ENCODE results near the gene IMPA2.

The IMPA2 gene

DNA sequence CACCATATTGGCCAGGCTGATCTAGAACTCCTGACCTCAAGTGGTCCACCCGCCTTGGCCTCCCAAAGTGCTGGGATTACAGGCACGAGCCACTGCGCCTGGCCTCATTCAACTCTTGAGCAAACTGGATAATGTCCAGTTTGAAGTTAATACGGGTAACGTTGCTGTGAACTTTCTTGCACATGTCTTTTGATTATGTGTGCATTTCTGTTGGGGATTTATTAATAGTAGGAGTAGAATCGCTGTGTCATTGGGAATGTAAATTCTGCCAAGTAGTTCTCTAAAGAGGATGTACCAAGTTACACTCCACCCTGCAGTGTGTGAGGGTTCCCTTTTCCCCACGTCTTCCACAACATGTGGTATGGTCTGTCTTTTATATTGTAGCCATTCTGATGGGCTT lies 6.2 kb downstream of the IMPA2 start:
- DNase-seq (ENCODE audit: insufficient read length, low spot score) = no peak
- FAIRE-seq = no peak

DNA sequence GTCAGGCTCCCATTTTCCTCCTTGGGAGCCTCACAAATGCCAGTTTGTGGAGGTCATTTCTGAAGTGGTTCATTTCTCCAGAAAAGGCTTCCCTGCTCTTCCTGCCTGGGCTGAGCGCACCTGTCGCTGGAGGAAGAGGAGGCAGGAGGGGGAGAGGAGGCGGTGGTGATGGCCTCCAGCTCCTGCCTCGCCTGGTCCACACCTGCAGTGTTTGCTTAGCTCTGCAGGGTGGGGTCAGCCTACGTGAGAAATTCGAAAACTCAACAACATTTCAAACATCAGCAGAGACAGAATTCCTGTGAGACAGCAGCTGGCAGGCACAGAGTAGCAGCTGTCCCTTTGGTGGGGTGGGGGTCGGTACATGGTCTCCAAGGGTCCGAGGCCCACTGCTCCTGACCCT lies 7.9 kb downstream of the IMPA2 start:
- DNase-seq (ENCODE audit: insufficient read length, low spot score) (no peak), FAIRE-seq (no peak)

DNA sequence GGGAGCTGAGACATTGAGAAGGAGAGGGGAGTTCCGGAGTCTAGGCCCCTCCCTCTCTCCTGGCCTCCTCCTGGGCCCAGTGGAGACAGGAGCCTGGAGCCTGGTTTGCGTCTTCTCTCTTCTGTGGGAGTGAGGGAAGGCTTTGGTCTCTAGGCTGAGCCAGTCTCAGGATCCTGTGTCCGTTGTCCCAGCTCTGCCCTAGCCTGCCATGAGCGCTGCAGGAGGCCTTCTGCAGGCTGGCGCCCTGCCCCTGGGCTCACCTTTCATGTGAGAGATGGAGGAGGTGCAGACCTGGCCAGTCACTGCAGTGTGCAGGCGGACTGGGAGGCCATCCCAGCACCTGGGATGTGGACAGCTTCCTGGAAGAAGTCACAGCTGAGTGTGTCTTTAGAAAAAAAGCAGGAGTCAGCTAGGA lies 8.7 kb downstream of the IMPA2 start:
- FAIRE-seq = no peak
- DNase-seq (ENCODE audit: insufficient read length, low spot score) = no peak

DNA sequence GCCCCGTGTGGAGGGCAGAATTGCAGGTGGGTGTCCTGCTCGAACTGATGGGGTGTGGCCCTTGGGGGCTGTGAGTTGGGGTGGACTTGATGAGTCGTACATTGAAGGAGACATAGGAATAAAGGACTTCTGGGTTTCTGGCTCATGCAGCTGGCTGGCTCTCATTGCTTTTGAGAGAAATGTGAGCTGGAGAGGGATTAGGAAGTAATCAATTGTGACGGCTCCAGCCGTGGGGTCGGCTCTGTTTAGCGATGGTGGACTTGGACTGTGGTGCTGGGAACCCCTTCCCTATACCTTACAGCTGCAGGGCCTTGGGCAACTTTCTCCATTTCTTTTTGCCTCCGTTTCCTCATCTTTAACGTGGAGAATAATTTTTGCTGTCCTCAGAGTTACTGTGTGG lies 9.2 kb downstream of the IMPA2 start:
- DNase-seq (ENCODE audit: insufficient read length, low spot score) = no peak
- no peak for FAIRE-seq

DNA sequence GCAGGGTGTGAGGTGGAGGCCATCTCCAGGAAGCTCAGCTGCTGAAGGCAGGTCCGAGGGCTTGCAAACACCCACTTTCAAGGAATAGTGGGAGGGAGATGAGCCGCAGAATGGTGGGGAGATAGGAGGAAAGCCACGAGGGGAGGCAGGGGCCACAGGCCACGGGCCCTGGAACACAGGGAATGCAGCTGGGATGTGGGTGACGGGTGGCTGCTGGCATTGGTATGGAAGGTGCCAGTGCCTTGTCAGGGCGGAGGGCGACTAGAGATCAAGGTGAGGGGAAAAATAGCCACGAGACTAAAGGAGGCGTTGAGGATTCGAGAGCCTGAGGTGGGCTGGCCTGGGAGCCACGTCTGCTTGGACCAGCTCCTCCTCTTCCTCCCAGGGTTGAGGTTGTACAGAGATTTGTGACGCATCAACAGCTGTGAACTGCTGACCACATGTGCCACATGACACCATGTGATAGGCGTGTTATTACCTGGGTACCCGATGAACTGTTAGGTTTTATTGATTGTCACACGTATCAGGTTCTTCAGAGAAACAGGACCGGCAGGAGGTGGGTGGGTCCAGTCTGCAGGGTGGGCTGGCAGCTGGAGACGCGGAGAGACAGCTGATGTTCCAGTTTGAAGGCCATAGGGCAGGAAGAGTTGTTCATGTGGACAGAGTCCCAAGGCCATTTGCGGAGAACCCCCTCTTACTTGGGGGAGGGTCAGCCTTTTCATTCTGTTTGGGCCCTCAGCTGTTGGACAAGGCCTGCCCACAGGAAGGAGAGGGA lies 9.9 kb downstream of the IMPA2 start:
- no peak for DNase-seq (ENCODE audit: insufficient read length, low spot score)
- FAIRE-seq = no peak

DNA sequence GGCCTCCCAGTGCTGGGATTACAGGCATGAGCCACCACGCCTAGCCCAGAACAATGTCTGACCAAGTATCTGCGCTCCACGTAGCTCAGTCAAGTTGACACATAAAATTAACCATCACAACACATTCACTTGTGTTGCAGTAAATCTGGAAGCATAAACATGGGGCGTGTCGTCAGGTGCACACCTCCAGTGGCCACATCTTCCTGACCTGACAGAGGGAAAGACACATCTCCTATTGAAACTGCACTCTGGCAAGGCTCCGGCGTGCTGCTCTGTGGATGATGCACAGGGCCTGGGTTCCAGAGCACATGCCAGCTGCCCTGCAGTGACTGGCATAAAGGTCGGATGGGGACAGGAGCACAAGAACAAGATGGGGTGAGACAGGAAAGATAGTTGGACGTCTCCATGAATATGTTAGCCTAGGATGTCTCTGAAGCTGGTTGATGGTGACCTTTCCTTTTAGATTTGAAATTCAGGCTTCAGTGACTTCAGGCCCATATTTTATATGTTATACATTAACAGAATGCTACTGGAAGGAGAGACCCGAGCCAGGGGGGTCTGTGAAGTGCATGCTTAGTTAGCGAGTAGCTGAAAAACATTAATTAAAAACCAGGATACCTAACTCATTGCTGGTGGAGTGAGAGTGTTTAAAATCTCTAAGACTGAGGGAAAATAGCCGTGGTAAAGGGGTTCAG lies 10.9 kb downstream of the IMPA2 start:
- FAIRE-seq (no peak), DNase-seq (ENCODE audit: insufficient read length, low spot score) (no peak)

DNA sequence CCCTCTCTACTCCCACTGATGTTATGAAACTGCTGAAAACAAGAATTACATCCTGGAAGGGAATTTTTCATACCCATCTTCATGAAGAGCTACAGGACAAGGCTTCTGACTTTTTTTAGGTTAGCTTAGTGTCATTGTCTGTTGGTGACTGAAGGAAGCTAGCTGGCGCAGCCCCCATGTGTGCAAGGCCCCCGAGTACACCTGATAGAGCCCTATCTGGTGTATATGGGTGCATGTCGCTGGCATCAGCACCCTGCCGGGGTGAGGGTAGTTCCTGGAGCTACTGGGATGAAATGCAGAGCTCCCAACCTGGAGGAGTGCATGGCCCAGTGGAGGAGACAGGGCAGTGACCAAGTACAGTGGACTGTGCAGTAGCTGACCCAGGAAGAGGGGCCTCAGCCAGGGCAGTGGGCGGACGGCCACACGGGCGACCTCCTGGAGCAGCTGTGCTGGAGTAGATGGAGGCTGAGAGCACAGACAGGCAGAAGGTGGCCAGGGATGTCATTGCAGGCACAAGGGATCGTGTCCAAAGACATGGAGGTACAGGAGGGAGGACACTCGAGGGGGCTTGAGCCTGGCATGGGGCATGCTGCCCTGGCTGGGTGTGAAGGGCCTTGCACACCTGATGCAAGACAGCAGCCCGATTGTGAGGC lies 12.1 kb downstream of the IMPA2 start:
- no peak for FAIRE-seq
- DNase-seq (ENCODE audit: insufficient read length, low spot score) = no peak

DNA sequence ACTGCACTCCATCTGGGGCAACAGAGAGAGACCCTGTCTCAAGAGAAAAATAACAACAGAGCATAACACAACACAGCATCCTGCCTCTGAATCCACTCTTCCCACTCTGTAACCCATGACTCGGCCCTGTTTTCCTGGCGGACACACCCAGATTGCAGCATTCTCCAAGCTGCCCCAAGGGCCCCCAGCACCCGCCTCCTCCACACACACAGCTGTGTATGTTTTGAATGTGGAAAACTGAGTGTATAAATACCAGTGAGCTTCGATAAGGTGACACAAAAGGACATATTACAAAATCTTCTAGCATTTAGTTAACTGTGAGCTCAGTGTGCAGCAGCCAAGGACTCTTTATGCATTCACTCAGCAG lies 13.0 kb downstream of the IMPA2 start:
- FAIRE-seq = no peak
- no peak for DNase-seq (ENCODE audit: insufficient read length, low spot score)

DNA sequence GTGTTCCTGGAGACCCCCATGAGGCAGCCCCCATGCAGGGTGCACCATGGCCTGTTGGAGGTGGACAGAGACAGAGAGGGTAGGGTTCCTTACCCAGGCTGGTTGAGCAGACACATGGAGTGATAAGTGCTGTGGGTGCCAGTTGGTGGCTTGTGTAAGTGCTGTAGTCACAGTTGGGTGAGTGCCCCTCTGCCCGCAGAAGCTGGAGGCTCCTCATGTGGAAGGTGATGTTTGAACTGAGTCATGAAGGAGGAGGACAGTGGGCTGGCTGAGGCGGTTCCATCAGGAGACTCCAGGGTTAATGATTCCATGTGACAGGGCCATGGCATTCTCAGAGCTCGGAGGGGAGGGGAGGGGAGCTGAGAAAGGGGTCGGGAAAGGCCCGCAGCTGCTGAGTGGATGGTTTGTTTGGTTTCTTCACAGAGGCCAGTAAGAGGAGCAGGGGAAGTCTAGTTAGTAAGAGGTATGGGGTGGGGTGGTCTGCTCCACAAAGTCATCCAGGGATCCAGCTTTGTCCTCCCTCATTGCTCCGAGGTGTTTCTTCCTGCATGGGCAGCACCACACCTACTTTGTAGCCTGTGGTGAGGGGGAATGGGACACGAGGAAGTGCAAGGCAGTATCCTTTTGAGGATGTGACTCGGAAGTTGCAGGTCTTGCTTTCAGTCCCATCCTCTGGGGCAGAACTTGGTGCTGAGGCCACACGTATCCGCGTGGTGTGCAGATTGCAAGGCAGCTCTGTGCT lies 13.6 kb downstream of the IMPA2 start:
- no peak for DNase-seq (ENCODE audit: insufficient read length, low spot score)
- FAIRE-seq = no peak

DNA sequence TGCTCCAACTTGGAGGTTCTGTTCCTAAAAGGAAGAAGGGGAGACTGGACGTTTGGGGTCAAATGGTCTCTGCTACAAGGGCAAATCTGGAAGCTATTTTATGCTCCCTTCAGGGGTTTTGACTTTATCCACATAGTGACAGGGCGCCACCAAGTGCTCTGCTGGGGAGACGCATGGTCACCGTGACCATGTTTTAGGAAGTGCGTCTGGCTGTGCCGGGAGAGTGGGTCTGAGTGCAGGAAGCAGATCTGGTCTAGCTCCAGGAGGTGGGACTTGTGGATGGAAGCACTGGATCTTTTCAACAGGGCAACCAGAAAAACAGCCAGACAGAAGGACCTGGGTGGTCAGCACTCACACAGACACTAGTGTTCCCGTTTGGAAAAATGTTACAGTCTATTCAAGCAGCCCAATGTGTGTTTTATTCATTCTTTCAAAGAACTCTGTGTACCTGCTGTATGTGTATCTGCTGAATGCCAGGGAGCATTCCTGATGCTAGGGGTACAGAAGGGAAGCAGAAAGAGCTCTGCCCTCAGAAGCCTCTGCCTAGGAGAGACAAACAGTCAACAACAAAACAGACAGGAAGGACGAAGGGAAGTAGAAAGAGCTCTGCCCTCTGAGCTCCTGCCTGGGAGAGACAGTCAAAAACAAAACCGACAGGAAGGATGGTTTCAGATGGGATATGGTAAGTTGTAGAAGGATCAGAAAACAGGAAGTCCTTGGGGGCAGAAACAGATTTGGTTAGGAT lies 14.3 kb downstream of the IMPA2 start:
- peak; percentile 70 for DNase-seq (ENCODE audit: insufficient read length, low spot score)
- FAIRE-seq = peak; percentile 86

DNA sequence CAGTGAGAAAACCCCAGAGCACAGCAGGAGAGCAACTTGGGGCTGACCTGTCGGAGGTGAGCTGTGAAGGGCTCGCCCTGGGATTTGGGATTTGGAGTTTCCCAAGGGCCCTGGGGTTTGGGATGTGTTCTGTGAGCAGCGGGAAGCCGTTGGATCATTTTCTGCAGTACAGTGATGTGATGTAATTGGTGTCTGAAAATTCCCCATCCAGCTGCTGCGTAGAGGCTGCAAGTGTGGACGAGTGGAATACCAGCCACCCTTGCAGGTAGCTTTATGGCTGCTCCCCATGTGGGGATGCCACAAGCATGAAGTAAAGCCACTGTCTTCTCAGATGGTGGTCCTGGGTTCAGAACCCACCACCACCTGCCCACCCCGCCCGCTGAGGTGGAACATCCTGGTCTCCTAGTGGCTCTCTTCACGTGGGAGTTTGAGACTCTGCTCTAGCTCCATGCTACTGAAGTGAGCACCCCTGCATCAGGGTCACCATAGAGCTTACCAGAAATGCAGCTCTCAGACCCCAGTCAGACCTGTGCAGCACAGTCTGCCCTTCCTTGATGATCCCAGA lies 15.0 kb downstream of the IMPA2 start:
- DNase-seq (ENCODE audit: insufficient read length, low spot score) (no peak), FAIRE-seq (no peak)

DNA sequence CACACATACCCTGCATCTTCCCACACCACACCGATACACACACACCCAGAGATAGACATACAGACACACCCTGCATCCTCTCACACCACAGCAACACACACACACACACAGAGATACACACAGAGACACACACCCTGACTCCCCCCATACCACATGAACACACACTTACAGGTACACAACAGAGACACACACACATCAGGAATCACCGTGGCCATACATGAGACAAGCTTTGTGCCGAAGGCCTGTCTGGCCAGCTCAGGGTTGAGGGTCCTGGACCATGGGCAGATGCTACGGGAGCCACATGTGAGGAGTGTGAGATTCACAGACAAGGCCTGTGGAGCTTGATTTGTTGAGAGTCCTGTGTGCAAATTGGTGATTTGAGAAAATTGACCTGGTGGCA lies 15.6 kb downstream of the IMPA2 start:
- DNase-seq (ENCODE audit: insufficient read length, low spot score) (no peak), FAIRE-seq (no peak)

DNA sequence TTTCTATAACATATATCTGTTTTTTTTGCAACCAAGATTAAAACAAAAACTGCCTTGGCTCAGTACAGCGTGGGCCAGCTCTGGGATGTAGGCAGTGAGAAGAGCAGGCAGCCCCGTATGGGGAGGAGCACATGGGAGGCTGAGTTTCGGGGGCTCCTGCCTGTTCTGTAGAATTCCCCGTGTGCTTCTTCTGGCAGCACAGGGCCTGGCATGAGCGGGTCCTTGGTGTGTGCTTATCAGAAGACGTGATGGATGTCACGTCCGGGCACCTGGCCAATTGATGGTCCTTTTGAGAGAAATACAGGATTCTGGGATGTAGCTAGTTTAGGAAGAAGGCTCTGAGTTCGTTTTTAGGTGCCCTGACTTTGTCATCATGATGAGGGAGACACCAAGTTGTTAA lies 16.2 kb downstream of the IMPA2 start:
- no peak for FAIRE-seq
- no peak for DNase-seq (ENCODE audit: insufficient read length, low spot score)

DNA sequence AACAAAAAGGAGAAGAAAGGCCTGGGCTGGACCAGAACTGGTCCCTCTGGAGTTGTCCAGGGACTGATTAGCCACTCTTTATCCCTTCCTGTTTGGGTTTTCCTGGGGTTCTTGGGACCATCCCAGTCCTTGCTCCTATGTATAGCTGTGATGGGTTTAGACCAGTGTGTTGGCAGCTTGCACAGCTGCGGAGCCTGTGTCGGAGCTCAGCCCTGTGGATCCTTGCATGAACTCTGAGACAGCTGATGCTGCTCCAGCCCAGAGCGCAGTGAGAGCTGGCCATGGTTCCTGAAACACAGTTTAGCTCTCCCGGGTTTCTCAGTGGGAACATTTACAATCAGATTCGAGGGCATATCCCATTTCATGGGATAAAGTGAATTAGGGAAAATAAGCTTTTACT lies 16.9 kb downstream of the IMPA2 start:
- no peak for DNase-seq (ENCODE audit: insufficient read length, low spot score)
- FAIRE-seq = no peak

DNA sequence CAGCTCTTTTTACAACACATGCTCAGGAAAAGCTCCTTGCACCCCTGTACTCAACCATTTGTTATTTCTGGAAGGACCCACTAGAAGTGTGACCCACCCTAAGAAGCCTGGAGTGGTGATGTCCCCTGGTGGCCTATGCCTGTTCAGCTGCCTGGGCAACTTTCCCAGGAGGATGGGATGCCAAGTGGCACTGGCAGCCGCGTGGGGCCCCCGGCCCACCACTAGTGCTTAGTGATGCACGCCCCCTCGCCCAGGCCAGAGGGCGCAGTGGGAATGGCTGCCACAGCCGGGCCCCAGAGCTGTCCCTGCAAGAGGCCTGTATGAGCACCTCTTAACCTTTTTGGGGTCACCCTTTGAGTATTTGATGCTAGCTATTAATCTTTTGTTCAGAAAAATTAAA lies 18.1 kb downstream of the IMPA2 start:
- FAIRE-seq (no peak), DNase-seq (ENCODE audit: insufficient read length, low spot score) (no peak)

DNA sequence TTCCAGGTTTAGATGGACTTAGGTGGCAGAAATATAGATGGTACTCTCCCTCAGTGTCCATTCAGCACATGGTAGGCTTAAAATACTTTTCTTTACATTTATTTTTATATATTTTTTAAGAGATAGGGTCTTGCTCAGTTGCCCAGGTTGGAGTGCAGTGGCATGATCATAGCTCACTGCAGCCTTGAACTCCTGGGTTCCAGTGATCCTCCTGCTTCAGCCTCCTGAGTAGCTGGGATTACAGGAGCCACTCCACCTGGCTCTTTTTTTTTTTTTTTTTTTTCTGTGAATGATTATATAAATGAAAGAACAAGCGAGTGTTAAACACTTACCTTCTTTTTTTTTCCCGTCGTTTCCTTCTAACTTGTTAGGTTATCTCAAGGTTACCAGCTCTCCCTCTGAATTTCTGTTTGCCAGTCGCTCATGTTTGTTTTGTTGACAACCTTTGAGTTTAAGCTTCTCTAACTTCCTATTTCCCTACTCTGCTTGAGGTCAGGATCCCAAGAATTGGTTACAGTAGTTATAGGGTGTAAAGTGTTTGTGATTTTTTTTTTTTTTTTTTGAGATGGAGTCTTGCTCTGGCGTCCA lies 18.9 kb downstream of the IMPA2 start:
- FAIRE-seq = no peak
- no peak for DNase-seq (ENCODE audit: insufficient read length, low spot score)

DNA sequence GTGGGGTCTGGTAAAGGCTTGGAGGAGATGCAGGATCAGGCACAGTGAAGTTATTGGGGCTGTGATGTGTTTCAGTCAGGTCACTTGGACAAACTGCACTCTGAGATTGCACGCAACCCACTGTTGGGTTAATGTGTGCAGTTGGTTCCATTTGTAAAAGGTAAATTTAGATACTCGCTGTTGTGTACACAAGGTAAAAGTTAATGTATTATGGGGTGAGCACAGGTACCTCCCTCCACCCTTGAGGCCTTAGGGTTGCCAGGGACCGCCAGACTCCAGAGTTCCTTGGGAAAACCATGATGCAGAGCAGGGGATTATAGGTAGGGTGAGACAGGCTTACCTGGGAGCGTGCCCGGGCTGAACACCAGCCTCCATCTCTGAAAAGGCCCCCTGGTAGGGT lies 20.1 kb downstream of the IMPA2 start:
- no peak for FAIRE-seq

DNA sequence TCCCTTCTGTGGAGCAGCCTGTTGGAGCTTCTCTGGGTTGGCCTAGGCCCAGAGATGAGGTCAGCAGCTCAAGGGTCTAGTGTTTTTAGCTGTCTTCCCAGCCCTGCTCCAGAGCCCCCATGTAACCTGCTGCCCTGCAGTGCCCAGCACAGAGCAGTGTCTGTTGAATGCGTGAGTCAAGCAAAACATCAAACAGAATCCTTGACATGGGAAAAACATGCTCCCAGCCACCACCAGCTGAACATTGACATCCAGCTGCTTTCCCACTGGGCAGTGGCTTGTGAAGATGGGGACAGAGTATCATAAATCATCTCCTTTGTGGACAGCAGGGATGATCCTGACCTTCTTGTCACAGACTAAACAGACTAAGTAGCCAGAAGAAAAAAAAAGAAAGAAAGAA lies 22.6 kb downstream of the IMPA2 start:
- FAIRE-seq = no peak
- DNase-seq (ENCODE audit: insufficient read length, low spot score) = no peak

More for the DNA sequence above, 20.1 kb downstream of the IMPA2 start:
- DNase-seq (ENCODE audit: insufficient read length, low spot score) = no peak

DNA sequence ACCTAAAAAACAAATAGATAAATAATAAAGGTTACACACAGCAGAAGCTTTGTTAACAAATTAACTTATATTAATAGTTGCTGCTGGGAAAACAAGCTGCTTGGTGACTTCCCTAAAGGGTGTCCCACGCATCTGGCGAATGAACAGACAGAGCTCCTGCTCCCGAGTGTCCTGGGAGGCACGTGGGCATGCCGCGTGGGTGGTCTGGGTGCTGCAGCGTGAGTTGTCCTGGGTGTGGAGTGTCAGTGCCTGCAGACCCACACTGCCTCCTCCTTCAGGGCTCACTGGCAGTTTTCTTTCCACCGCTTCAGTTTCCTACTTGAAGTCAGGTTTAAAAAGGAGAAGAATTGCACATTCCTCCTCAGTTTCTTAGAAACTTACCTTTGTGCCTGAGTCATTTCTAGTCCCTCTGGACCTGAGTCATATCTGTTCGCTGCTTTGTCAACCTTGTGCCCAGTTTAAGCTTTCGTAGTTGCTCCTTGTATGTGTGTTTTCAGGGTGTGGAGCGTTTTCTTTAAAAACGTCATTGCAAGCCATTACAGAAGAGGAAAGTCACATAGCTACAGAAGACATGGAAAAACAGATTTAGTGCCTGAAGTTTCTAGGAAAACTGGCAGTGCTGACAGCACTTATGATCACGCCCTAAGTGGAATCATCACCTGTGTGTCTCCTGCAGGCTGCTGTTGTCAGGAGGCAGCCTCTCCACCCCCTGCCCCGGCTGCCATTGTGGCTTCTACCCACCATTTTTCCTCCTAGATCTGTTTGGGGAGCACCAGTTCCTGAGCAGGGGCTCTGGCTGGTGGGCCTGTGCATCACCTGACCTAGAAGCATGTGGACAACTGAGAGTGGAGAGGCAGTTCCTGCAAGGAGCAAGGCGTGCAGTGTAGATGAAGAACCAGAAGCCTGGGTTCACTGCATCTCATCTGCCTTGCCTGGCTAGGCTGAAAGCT lies 24.5 kb downstream of the IMPA2 start:
- DNase-seq (ENCODE audit: insufficient read length, low spot score) (no peak), FAIRE-seq (no peak)
